GM11168 (cell line): ENCODE data around the gene GPR25.

ENCODE experiments used
- in situ Hi-C: fragments of 300-500 bp; cut with MboI; formaldehyde crosslinking; loops from one replicate; pipeline ENCODE4 v1.12.0; 2022; ENCODE audit warnings: low sequenced_read_pairs; ENCODE audit not compliant: unreplicated experiment

The GPR25 gene

DNA sequence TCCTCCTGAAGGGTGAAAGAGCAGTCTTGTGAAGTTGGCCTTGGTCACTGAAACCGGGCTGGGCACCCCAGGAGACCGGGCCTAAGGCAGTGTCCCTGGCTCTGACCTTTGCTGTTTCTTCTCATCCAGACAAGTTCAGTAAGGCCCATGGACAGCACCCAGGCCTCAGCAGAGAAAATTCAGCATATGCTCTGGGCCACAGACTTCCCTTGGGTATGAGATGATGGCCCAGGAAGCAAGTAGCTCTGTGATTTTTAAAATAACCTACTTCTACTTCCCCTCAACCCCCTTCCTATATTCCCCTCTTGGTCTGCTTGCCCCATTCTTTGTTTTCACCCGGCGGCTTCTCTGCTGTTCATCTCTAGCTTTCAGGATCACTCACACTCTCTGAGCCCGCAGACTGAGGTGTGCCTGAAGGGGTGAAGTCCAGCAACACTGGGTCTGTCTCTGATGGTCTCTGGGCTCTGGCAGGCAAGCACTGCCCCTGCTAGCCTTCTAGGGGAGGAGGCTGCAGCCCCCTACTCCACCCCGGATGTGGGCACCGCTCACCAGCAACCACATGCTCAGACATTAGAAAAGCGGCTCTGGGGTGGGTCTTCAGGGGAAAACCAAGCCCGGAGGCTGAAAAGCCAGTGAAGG lies 2.9 kb upstream of the GPR25 start:
- in situ Hi-C loops: no loop called here

DNA sequence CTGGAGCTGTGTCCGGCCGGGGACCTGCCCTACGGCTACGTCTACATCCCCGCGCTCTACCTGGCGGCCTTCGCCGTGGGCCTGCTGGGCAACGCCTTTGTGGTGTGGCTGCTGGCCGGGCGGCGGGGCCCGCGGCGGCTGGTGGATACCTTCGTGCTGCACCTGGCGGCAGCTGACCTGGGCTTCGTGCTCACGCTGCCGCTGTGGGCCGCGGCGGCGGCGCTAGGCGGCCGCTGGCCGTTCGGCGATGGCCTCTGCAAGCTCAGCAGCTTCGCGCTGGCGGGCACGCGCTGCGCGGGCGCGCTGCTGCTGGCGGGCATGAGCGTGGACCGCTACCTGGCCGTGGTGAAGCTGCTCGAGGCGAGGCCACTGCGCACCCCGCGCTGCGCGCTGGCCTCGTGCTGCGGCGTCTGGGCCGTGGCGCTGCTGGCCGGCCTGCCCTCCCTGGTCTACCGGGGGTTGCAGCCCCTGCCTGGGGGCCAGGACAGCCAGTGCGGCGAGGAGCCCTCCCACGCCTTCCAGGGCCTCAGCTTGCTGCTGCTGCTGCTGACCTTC lies 412 bp downstream of the GPR25 start:
- in situ Hi-C loops: no loop called here

GRCh38 chr1:200873671-200874397 lies 1.1 kb downstream of the GPR25 start:
- in situ Hi-C loops: no loop called here

DNA sequence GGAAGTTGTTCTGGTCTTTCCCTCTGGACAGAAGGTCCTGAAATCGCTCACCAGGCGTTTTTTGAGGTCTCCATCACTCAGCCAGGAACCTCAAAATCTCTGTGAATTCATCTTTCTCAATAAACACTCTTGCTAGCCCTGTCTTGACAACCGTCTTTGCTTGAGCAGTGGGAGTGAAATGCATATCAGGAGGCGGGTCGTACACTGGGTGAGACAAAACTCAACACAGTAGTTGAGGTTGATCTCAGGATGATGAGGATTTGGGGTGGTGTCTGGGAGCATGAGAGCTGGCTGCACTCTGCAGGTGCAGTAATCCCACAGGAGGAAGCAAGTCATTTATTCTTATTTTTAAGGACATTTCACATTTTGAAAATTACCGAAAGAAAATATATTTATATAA lies 1.9 kb downstream of the GPR25 start:
- in situ Hi-C loops: no loop called here

DNA sequence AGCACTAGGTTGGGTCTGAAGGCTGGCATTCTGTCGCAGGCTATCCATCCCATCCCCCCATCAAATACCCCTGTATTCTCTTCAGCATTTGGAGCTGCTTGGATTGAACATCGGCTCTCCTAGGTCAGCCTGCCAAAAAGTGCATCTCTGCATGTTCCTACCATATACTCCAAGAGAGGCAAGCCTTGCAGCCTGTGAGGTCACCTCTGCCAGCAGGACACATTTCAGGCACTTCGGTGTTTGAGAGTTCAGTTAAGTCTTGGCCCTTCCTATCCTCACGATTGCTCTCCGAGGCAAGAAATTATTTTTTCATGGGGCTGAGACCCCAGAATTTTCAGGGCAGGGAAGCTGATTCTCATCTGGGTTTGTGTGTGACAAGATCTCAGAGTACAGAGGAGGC lies 2.6 kb downstream of the GPR25 start:
- in situ Hi-C loops: no loop called here

DNA sequence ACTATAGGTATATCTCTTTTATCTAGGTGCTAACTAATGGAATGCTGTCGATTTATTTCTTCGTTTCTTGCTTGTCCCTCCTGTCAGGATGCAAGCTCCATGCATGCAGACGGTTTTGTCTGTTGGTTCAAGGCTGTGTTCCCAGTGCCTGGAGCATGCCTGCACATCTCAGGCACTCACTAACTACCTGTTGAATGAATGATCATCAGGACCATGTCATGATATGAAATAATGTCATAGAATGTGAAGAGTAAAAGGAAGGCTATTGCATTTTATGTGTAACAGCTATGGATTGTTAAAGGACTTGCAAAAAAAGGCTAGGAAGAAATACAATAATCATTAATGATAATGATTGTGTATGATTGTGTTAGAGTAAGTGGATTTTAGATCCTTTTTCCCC lies 4.2 kb downstream of the GPR25 start:
- in situ Hi-C loops: no loop called here

- in situ Hi-C loops: no loop called here
Observed at GRCh38 chr1:200877839-200878551, 5.2 kb downstream of the GPR25 start.

GRCh38 chr1:200880212-200880611 lies 7.4 kb downstream of the GPR25 start:
- in situ Hi-C loops: no loop called here

DNA sequence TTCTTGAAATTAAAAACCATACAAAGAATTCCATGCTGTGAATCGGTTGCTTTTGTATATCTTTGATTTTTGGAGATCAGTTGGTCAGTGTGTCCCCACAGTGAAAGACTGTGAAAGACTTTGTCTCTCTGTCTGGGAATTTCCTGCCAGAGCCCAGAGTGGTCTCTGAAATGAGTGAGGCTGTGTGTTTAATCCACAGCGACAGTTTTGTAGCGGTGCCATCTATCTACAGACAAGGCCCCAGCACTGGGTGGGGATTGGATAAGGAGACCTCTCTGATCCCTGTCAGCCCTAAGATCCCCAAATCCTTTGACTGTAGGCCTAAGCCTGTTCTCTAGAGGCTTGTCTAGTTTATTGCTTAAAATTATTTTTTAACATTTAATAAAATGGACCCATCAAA lies 10.3 kb downstream of the GPR25 start:
- in situ Hi-C loops: no loop called here

GRCh38 chr1:200885623-200886402 lies 13.0 kb downstream of the GPR25 start:
- in situ Hi-C loops: no loop called here

- in situ Hi-C loops: no loop called here
Observed at GRCh38 chr1:200886594-200886993, 13.8 kb downstream of the GPR25 start.

GRCh38 chr1:200887036-200887435 lies 14.3 kb downstream of the GPR25 start:
- in situ Hi-C loops: no loop called here

DNA sequence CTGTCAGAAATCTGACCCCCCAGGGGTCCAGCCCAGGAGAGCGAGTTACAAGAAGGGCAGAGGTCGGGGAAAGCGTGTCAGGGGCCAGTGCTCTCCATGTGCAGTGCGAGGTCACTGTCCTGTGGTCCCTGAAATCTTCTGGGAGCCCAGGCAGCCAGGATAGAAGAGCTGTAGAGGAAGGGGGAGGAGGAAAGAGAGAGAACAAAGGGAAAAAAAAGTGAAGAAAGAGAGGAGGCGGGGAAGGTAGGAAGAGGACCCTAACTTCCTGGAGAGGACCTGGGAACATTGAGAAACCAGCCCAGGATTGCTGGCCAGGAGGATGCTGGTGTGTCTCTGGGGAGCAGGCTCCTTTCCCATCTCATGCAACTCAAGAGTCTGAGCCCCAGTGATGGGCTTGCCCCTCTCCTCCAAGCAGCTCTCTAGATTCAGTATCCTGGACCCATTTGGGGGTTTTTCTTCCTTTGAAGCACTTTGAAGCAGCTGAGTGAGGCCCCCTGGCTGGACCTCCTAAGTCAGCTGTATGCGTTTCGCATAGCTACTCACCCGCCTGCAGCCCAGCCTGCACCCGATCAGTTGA lies 15.1 kb downstream of the GPR25 start:
- in situ Hi-C loops: no loop called here

- in situ Hi-C loops: no loop called here
Observed at GRCh38 chr1:200888349-200888838, 15.6 kb downstream of the GPR25 start.

- in situ Hi-C loops: no loop called here
Observed at GRCh38 chr1:200889571-200889970, 16.8 kb downstream of the GPR25 start.

- in situ Hi-C loops: no loop called here
Observed at GRCh38 chr1:200890027-200890426, 17.2 kb downstream of the GPR25 start.

DNA sequence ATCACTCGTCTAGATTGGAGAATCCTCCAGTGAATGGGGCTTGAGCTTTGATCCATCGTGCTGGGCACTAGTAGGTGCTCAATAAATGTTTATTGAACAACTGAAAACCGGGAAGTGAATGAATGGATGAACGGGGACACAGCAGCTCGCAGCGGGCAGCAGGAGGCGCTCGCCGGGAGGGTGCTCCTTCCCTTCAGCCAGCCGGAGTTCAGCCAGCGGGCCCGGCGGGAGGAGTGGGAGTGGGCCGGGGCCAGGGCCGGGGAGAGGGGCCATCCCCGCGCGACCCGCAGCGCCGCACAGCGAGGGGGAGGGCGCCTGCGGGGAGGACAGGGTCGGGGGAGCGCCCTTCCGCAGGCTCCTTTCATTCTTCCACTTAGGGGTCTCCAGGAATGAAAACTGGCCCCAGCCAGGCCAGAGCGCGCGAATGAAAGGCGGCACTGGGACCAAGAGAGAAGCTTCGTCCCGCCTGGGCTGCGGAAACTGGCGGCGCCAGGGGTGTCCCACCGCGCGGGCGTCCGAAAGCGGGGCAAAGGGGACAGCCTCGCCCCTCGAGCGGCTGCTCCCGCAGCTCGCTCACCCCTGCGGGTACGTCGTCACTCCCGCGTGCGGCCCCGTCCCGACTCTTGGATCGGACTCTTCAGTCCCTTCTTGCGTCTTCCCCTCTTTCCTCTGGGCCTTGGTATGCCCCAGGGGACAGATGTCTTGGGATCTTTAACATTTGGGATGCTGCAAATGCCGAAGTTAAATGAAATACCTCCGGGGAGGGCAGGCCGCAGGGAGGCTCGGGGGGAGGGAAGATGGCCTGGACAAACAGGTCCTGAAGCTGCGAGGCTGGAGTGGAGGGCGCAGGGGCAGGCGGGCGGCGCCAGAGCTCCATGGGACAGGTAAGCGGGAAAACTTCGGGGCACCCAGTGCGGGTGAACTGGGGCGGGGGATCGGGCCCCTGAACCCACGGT lies 18.3 kb downstream of the GPR25 start:
- in situ Hi-C loops: no loop called here

DNA sequence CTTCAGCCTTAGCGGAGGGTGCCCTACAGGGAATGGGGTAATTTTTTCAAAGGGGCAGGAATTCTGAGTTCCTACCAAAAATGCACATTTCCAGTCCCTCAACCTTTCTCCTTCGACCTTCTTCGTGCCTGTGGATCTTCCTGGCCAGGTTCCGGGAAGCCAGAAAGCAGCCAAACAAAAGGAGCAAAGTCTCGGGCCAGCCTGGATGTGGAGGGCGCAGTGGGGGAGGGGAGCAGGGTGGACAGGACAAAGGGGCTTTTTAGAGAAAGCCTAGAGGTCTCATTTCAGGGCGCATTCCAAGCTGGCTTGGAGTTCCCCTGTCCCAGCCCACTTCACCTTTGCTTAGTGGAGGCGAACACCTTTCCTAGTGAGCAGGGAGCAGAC lies 19.0 kb downstream of the GPR25 start:
- in situ Hi-C loops: no loop called here

- in situ Hi-C loops: no loop called here
Observed at GRCh38 chr1:200892546-200892945, 19.8 kb downstream of the GPR25 start.
